C4-2B (cell line): ENCODE results near the gene DCAF8L2.

Source experiments
- ZFX ChIP-seq: fragments of 450-650 bp; IDR thresholded peaks from 2 replicates; pipeline ENCODE4 v1.6.1; 2017
- TF ChIP-seq, protein P1 (sequence below): fragments of 450-650 bp; conservative IDR thresholded peaks from 2 replicates; pipeline ENCODE4 v1.5.1; 2017; ENCODE audit warnings: mild to moderate bottlenecking

DNA sequence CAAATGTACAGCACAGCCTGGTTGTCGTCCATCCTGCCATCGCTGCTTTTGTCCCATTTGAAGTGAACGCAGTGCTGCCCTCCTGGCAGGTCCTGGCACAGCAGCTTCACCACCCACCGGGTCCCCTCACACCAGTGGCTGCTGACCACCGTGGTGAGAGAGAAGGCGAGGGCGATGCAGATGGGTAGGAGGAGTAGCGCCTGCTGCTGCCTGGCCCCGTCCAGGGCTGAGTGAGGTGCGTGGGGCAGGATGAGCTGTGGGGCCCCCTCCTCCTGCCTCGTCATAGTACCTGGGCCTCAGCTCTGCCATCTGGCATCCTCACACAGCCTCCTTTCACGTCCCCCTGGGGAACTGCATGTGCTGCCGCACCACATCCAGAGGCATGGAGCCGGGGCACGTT, 1.8 kb downstream of the DCAF8L2 start:
- TF ChIP-seq, protein P1, sequence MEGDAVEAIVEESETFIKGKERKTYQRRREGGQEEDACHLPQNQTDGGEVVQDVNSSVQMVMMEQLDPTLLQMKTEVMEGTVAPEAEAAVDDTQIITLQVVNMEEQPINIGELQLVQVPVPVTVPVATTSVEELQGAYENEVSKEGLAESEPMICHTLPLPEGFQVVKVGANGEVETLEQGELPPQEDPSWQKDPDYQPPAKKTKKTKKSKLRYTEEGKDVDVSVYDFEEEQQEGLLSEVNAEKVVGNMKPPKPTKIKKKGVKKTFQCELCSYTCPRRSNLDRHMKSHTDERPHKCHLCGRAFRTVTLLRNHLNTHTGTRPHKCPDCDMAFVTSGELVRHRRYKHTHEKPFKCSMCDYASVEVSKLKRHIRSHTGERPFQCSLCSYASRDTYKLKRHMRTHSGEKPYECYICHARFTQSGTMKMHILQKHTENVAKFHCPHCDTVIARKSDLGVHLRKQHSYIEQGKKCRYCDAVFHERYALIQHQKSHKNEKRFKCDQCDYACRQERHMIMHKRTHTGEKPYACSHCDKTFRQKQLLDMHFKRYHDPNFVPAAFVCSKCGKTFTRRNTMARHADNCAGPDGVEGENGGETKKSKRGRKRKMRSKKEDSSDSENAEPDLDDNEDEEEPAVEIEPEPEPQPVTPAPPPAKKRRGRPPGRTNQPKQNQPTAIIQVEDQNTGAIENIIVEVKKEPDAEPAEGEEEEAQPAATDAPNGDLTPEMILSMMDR = no peak
- no peak for TF ChIP-seq ZFX
